ENCODE measurements around the gene ZFP30. TPM values are rescaled to one million over a fixed set of nuclear protein-coding genes. Genes with fewer than 3 reads are reported as not detected.

The ZFP30 gene
- total and polyA plus RNA-seq, 10 of the 15 experiments (the other 5 are each of a cell fraction or from before 2014, with no cell fraction given) = 1.4 to 12.8 (median 5.7) TPM

GRCh38 chr19:37594982-37595382 is 60.3 kb downstream of the ZFP30 start (continued):
- no peak for TF ChIP-seq BCL3 (IDR thresholded peaks at IDR 0.05; ENCODE audit: borderline replicate concordance, insufficient read depth, low read depth, low read length, poor library complexity, severe bottlenecking)
- TF ChIP-seq ZSCAN29 (IDR thresholded peaks at IDR 0.05) = no peak
- TF ChIP-seq IKZF2 (IDR thresholded peaks at IDR 0.05) = no peak; a peak in 2 of 4 replicates
- no peak for TF ChIP-seq MYC (IDR thresholded peaks at IDR 0.05; ENCODE audit: insufficient read depth, insufficient read length, insufficient replicate concordance, low read length, severe bottlenecking)
- TF ChIP-seq, protein P1, sequence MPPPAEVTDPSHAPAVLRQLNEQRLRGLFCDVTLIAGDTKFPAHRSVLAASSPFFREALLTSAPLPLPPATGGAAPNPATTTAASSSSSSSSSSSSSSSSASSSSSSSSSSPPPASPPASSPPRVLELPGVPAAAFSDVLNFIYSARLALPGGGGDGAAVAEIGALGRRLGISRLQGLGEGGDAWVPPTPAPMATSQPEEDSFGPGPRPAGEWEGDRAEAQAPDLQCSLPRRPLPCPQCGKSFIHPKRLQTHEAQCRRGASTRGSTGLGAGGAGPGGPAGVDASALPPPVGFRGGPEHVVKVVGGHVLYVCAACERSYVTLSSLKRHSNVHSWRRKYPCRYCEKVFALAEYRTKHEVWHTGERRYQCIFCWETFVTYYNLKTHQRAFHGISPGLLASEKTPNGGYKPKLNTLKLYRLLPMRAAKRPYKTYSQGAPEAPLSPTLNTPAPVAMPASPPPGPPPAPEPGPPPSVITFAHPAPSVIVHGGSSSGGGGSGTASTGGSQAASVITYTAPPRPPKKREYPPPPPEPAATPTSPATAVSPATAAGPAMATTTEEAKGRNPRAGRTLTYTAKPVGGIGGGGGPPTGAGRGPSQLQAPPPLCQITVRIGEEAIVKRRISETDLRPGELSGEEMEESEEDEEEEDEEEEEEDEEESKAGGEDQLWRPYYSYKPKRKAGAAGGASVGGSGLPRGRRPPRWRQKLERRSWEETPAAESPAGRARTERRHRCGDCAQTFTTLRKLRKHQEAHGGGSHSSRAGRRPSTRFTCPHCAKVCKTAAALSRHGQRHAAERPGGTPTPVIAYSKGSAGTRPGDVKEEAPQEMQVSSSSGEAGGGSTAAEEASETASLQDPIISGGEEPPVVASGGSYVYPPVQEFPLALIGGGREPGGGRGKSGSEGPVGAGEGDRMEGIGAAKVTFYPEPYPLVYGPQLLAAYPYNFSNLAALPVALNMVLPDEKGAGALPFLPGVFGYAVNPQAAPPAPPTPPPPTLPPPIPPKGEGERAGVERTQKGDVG (CRISPR knock-in tag; IDR thresholded peaks at IDR 0.05) = no peak
- TF ChIP-seq RAD51 (IDR thresholded peaks at IDR 0.05) = no peak
- TF ChIP-seq BRCA1 (IDR thresholded peaks at IDR 0.05; ENCODE audit: low read depth, low read length) = no peak
- TF ChIP-seq JUNB (IDR thresholded peaks at IDR 0.05) = no peak
- no peak for TF ChIP-seq SKIL (IDR thresholded peaks at IDR 0.05; ENCODE audit: low read depth, poor library complexity, severe bottlenecking)
- TF ChIP-seq SMAD5 (IDR thresholded peaks at IDR 0.05; ENCODE audit: low read depth) = no peak
- no peak for TF ChIP-seq NBN (IDR thresholded peaks at IDR 0.05)
- no peak for TF ChIP-seq MTA3 (IDR thresholded peaks at IDR 0.05; ENCODE audit: borderline replicate concordance, low read length)
- no peak for TF ChIP-seq CHD4 (IDR thresholded peaks at IDR 0.05)
- no peak for TF ChIP-seq CEBPB (IDR thresholded peaks at IDR 0.05; ENCODE audit: borderline replicate concordance in 1 of 2, low read depth in 2 of 2, low read length in 2 of 2)
- TF ChIP-seq, protein P2, sequence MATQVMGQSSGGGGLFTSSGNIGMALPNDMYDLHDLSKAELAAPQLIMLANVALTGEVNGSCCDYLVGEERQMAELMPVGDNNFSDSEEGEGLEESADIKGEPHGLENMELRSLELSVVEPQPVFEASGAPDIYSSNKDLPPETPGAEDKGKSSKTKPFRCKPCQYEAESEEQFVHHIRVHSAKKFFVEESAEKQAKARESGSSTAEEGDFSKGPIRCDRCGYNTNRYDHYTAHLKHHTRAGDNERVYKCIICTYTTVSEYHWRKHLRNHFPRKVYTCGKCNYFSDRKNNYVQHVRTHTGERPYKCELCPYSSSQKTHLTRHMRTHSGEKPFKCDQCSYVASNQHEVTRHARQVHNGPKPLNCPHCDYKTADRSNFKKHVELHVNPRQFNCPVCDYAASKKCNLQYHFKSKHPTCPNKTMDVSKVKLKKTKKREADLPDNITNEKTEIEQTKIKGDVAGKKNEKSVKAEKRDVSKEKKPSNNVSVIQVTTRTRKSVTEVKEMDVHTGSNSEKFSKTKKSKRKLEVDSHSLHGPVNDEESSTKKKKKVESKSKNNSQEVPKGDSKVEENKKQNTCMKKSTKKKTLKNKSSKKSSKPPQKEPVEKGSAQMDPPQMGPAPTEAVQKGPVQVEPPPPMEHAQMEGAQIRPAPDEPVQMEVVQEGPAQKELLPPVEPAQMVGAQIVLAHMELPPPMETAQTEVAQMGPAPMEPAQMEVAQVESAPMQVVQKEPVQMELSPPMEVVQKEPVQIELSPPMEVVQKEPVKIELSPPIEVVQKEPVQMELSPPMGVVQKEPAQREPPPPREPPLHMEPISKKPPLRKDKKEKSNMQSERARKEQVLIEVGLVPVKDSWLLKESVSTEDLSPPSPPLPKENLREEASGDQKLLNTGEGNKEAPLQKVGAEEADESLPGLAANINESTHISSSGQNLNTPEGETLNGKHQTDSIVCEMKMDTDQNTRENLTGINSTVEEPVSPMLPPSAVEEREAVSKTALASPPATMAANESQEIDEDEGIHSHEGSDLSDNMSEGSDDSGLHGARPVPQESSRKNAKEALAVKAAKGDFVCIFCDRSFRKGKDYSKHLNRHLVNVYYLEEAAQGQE (IDR thresholded peaks at IDR 0.05; ENCODE audit: low read depth, low read length) = no peak
- TF ChIP-seq ATF7 (IDR thresholded peaks at IDR 0.05; ENCODE audit: low read depth) = no peak
- TF ChIP-seq, protein P3, sequence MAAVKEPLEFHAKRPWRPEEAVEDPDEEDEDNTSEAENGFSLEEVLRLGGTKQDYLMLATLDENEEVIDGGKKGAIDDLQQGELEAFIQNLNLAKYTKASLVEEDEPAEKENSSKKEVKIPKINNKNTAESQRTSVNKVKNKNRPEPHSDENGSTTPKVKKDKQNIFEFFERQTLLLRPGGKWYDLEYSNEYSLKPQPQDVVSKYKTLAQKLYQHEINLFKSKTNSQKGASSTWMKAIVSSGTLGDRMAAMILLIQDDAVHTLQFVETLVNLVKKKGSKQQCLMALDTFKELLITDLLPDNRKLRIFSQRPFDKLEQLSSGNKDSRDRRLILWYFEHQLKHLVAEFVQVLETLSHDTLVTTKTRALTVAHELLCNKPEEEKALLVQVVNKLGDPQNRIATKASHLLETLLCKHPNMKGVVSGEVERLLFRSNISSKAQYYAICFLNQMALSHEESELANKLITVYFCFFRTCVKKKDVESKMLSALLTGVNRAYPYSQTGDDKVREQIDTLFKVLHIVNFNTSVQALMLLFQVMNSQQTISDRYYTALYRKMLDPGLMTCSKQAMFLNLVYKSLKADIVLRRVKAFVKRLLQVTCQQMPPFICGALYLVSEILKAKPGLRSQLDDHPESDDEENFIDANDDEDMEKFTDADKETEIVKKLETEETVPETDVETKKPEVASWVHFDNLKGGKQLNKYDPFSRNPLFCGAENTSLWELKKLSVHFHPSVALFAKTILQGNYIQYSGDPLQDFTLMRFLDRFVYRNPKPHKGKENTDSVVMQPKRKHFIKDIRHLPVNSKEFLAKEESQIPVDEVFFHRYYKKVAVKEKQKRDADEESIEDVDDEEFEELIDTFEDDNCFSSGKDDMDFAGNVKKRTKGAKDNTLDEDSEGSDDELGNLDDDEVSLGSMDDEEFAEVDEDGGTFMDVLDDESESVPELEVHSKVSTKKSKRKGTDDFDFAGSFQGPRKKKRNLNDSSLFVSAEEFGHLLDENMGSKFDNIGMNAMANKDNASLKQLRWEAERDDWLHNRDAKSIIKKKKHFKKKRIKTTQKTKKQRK (IDR thresholded peaks at IDR 0.05; ENCODE audit: low read depth, low read length) = no peak

Measured in GM12878 (cell line).